PFSK-1 (cell line): ENCODE data around the gene ZNF469.

Experiments
- FOXP2 ChIP-seq: optimal IDR thresholded peaks from 2 replicates; pipeline ENCODE3; 2011; ENCODE audit warnings: borderline replicate concordance, control low read depth, inconsistent platforms; ENCODE audit not compliant: insufficient read depth; ENCODE audit errors: extremely low read length, extremely low read depth
- POLR2AphosphoS5 ChIP-seq: IDR thresholded peaks from 2 replicates; pipeline ENCODE4 v1.6.1; 2012; ENCODE audit warnings: low read depth, mild to moderate bottlenecking, control low read depth, low read length, moderate library complexity
- SIN3A ChIP-seq: IDR thresholded peaks from 2 replicates; pipeline ENCODE4 v1.6.1; 2012; ENCODE audit warnings: mild to moderate bottlenecking, low read length, moderate library complexity, borderline replicate concordance; ENCODE audit not compliant: insufficient read depth
- TAF1 ChIP-seq: IDR thresholded peaks from 2 replicates; pipeline ENCODE4 v1.6.1; 2012; ENCODE audit warnings: low read length, control low read depth, borderline replicate concordance; ENCODE audit not compliant: insufficient read depth
- TF ChIP-seq, protein P1 (sequence below), 2 experiments: IDR thresholded peaks; 2 replicates each; pipeline versions ENCODE4 v1.6.1 to v1.8.0; 2011 to 2012; ENCODE audit warnings: low read depth in 2 of 2, low read length in 2 of 2, control low read depth in 1 of 2, inconsistent platforms in 1 of 2, mild to moderate bottlenecking in 1 of 2, moderate library complexity in 1 of 2; ENCODE audit not compliant: insufficient read depth in 1 of 2

Gene ZNF469

DNA sequence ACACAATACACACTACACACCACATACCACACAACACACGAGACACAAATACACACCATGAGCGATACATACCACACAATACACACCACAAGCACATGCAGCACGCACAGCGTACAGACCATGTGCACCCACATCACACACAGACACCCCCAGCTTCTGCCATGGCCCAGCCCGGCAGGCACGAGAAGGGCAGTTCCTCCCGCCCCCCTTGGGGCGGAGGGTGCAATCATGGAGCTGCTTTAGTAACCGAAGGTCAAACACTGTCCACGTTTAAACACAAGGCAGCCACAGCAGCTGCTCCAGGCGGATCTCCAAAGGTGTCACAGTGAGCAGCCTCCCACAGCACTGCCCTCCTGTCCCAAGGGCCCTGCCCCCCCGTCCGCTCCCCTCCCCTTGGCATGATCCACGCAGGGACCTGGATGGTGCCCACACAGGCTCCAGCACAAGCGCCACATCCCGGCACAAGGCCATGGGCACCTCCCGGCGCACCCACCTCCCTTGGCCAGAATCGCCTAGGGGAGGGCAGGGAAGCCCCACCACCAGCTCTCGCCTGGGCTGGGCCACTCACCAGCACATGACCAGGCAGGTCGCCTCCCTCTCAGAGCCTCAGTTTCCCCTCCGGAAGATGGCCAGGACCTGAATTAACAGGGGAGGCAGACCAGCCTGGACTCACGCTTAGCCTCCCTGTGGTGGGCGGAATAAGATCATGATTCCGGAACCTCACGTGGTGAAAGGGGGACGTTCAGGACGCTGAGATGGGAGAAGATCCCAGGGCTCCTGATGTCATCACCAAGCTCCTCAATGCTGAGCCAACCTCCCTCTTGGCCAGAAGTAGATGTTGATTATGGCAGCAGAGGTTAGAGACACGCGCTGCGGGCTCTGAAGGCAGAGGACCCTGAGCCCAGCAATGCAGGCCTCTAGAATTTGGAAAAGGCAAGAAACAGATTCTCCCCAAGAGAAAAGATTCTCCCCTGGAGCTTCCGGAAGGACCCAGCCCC is 32.6 kb upstream of the ZNF469 start:
- TF ChIP-seq TAF1 = no peak

DNA sequence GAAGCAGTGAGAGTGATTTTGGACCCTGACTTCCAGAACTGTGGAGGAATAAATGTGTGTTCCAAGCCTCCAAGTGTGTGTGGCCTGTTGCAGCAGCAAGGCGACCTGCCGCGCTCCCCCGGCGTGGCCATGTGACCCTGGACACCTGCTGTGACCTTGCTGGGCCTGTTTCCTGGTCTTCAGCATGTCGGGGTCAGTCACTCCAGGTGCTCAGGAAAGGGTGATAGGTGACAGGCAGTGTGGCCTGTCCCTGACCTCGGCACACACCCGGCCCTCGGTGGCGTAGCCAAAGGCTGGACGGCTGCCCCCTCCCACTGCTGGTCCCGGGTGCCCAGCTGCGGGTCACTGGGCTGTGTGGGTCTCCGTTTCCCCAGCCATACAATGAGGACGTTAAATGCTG is 31.8 kb upstream of the ZNF469 start:
- TF ChIP-seq SIN3A (no peak), POLR2AphosphoS5 (no peak), FOXP2 (no peak), TAF1 (no peak)
- TF ChIP-seq, protein P1, sequence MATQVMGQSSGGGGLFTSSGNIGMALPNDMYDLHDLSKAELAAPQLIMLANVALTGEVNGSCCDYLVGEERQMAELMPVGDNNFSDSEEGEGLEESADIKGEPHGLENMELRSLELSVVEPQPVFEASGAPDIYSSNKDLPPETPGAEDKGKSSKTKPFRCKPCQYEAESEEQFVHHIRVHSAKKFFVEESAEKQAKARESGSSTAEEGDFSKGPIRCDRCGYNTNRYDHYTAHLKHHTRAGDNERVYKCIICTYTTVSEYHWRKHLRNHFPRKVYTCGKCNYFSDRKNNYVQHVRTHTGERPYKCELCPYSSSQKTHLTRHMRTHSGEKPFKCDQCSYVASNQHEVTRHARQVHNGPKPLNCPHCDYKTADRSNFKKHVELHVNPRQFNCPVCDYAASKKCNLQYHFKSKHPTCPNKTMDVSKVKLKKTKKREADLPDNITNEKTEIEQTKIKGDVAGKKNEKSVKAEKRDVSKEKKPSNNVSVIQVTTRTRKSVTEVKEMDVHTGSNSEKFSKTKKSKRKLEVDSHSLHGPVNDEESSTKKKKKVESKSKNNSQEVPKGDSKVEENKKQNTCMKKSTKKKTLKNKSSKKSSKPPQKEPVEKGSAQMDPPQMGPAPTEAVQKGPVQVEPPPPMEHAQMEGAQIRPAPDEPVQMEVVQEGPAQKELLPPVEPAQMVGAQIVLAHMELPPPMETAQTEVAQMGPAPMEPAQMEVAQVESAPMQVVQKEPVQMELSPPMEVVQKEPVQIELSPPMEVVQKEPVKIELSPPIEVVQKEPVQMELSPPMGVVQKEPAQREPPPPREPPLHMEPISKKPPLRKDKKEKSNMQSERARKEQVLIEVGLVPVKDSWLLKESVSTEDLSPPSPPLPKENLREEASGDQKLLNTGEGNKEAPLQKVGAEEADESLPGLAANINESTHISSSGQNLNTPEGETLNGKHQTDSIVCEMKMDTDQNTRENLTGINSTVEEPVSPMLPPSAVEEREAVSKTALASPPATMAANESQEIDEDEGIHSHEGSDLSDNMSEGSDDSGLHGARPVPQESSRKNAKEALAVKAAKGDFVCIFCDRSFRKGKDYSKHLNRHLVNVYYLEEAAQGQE (IDR thresholded peaks at IDR 0.05; ENCODE audit: insufficient read depth in 1 of 2, low read depth in 2 of 2, low read length in 2 of 2) = no peak

DNA sequence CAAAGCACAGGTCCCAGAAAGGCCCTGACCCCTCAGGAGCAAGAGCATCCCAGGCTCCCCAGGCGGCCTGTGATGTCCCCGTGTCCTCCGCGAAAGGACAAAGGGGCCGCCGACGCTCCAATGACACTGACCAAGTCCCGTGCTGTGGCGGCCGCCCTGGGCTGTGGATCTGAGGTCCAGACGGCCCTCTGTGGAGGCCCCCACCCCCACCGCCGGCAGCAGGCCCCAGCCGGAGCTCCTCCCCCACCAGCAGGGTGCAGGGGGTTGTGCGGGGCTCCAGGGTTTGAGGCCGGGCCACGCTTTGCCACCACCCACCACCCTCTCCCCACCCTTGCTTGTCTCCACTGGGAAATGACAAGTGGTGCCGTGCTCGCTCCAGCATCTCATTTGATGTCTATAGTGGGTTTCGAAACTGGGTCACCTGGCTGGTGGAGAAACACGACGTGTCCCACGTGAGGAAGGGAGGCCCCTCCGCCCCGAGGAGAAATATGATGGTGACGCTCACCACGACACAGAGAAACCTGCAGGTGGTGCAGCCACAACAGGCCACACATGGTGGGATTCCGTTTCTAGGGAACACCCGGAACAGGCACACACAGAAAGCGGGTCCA is 31.2 kb upstream of the ZNF469 start:
- TF ChIP-seq POLR2AphosphoS5 (no peak), SIN3A (no peak), FOXP2 (no peak), TAF1 (no peak)
- TF ChIP-seq, protein P1 (IDR thresholded peaks at IDR 0.05; ENCODE audit: insufficient read depth in 1 of 2, low read depth in 2 of 2, low read length in 2 of 2) = no peak

DNA sequence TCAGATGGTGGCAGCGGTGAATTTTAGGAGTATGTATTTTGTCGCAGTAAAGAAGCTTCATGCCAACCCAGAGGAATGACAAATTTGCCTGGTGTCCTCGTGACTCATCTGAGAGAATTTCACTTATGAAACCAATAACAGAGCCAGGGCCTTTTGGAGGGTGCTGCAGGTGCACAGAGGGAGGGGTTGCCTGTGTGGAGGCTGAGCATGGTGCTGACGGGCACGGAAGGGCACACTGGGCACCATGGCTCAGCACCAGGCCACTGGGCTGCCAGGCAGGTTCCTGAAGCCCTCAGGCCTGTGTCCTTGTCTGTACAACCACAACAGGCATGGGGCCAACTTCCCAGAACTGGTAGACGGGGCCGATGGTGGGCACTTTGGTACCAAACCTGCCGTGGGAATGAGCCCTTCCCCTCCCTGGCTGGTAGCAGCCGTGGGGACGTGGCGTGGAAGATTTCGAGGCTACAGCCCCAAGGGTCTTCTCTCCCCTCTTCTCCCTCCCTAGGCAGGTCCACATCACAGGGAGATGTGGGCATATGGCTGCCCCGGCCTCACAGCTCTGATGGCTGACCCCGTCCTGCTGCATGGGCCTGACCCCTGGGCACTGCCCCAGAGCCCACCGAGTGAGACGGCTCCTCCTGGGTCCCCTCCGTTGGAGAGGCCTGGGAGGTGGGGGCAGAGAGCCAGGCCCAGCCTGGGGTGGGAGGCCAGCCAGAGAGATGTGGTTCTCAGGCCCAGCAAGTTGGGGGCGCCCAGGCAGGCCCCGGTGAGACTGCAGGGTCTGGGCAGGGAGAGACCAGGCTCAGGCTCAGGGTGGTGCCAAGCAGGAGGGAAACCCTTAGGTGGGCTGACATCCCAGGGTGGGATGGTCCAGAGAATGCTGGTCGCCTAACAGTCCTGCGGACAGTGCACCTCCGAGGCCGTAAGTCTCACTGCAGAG is 30.2 kb upstream of the ZNF469 start:
- TF ChIP-seq POLR2AphosphoS5 (no peak), FOXP2 (no peak), SIN3A (no peak), TAF1 (no peak)
- TF ChIP-seq, protein P1 (IDR thresholded peaks at IDR 0.05; ENCODE audit: insufficient read depth in 1 of 2, low read depth in 2 of 2, low read length in 2 of 2) = no peak

DNA sequence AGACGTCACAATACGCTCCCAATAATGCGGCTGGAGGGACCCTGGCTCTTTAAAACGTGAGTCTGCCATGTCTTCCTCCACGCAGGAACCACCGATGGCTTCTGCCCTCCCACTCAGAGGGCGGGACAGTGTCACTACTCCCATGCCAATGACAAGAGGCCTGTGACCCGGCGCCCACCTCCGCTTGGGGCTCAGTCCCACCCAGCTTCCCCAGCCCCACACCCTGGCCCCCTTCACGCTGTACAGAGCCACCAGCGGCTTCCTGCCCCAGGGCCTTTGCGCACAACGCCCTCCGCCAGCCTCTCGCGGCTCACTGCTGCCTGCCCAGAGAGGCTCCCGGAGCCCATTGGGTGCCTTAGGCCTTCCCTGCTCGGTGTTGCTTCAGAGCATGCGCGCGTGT is 29.5 kb upstream of the ZNF469 start:
- TF ChIP-seq SIN3A (no peak), POLR2AphosphoS5 (no peak)

DNA sequence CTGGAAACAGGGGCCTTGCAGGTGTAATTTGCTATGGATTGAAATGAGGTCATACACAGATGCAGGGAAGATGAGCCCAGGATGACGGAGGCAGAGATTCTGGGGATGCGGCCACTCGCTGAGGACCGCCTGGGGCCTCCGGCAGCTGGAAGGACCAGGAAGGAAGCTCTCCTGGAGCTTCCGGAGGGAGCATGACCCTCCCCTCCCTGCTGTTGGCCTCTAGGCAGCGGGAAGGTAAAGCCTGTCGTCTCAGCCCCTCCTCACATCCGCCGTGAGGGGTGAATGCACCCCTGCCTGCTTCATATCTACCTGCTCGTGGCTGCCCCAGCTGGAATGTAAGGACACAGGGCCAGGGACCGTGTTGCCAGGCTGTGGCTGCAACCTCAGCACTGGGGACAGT is 29.1 kb upstream of the ZNF469 start:
- no peak for TF ChIP-seq SIN3A
- no peak for TF ChIP-seq TAF1
- TF ChIP-seq POLR2AphosphoS5 = no peak
- no peak for TF ChIP-seq FOXP2
- TF ChIP-seq, protein P1 (IDR thresholded peaks at IDR 0.05; ENCODE audit: insufficient read depth in 1 of 2, low read depth in 2 of 2, low read length in 2 of 2) = no peak
